H54 (cell line): Measurements from ENCODE around the gene MAP2K5.
A peak's percentile ranks its signal among the peaks of the same experiment; 100 is the strongest.
"Not testable (repeated sequence)": the region's sequence is repeated elsewhere in the genome, so short reads cannot be mapped to it uniquely, and the experiment has no call there.

ENCODE experiments used
- DNase-seq: peaks from one replicate; pipeline ENCODE4 v3.0.0; 2011; ENCODE audit warnings: low spot score, mixed read lengths; ENCODE audit not compliant: insufficient read length
- FAIRE-seq: peaks from 3 replicates; lab custom pipeline; 2011; peaks lifted over from hg19 to GRCh38; lab: Jason Lieb, UNC
- POLR2A ChIP-seq: IDR thresholded peaks from 2 replicates; pipeline ENCODE4 v1.6.1; 2011; ENCODE audit warnings: low read depth, mild to moderate bottlenecking, low read length

MAP2K5 gene

GRCh38 chr15:67660446-67660845 lies 117.9 kb downstream of the MAP2K5 start:
- no peak for FAIRE-seq

GRCh38 chr15:67660874-67661606 lies 118.5 kb downstream of the MAP2K5 start:
- FAIRE-seq (no peak), DNase-seq (no peak)
- no peak for TF ChIP-seq POLR2A

More at GRCh38 chr15:67660446-67660845, 117.9 kb downstream of the MAP2K5 start:
- no peak for DNase-seq
- no peak for TF ChIP-seq POLR2A

- no peak for TF ChIP-seq POLR2A
- FAIRE-seq (no peak), DNase-seq (no peak)
Observed at GRCh38 chr15:67670647-67671305, 128.3 kb downstream of the MAP2K5 start.

- FAIRE-seq, DNase-seq: not testable (repeated sequence)
Observed at GRCh38 chr15:67672834-67673233, 130.3 kb downstream of the MAP2K5 start.

- no peak for TF ChIP-seq POLR2A
- no peak for FAIRE-seq
- DNase-seq = no peak
Observed at GRCh38 chr15:67674983-67675382, 132.5 kb downstream of the MAP2K5 start.

- FAIRE-seq (no peak), DNase-seq (no peak)
- TF ChIP-seq POLR2A = no peak
Observed at GRCh38 chr15:67678089-67678488, 135.6 kb downstream of the MAP2K5 start.

GRCh38 chr15:67678993-67679392 lies 136.5 kb downstream of the MAP2K5 start:
- TF ChIP-seq POLR2A = no peak
- no peak for DNase-seq
- no peak for FAIRE-seq

GRCh38 chr15:67680641-67681040 lies 138.1 kb downstream of the MAP2K5 start:
- no peak for TF ChIP-seq POLR2A
- no peak for FAIRE-seq
- DNase-seq = no peak

GRCh38 chr15:67685008-67685599 lies 142.6 kb downstream of the MAP2K5 start:
- TF ChIP-seq POLR2A = no peak
- FAIRE-seq (no peak), DNase-seq (no peak)

GRCh38 chr15:67685716-67686115 lies 143.2 kb downstream of the MAP2K5 start:
- FAIRE-seq = no peak
- TF ChIP-seq POLR2A = no peak
- no peak for DNase-seq

- FAIRE-seq (peak; percentile 71), DNase-seq (no peak)
- TF ChIP-seq POLR2A = no peak
Observed at GRCh38 chr15:67690936-67691335, 148.4 kb downstream of the MAP2K5 start.

GRCh38 chr15:67691450-67691849 lies 148.9 kb downstream of the MAP2K5 start:
- FAIRE-seq (no peak), DNase-seq (no peak)
- no peak for TF ChIP-seq POLR2A

- FAIRE-seq = no peak
- DNase-seq = no peak
- no peak for TF ChIP-seq POLR2A
Observed at GRCh38 chr15:67692573-67692972, 150.1 kb downstream of the MAP2K5 start.

- no peak for TF ChIP-seq POLR2A
- FAIRE-seq (no peak), DNase-seq (no peak)
Observed at GRCh38 chr15:67696087-67696486, 153.6 kb downstream of the MAP2K5 start.

GRCh38 chr15:67700023-67700422 lies 157.5 kb downstream of the MAP2K5 start:
- FAIRE-seq (peak; percentile 60), DNase-seq (no peak)
- no peak for TF ChIP-seq POLR2A
